Uterus (tissue), 2 donors: Measurements from ENCODE around the gene BNC2.

ENCODE experiments used
- CTCF ChIP-seq, 4 experiments: fragments of 200-600 bp in 2 of 4; fragments of 450-650 bp in 2 of 4; sonication (generic) in 2 of 4; IDR thresholded peaks; one replicate each; pipeline ENCODE4 v1.5.1; 2016 to 2019; ENCODE audit warnings: antibody characterized with exemption in 4 of 4, mild to moderate bottlenecking in 2 of 4, moderate library complexity in 1 of 4
- POLR2A ChIP-seq, 2 donors: fragments of 450-650 bp; IDR thresholded peaks; one replicate each; pipeline ENCODE4 v1.6.1; 2016; ENCODE audit warnings: antibody characterized with exemption in 2 of 2, mild to moderate bottlenecking in 1 of 2, moderate library complexity in 1 of 2

- no peak for TF ChIP-seq CTCF (IDR thresholded peaks at IDR 0.05)
- TF ChIP-seq POLR2A (IDR thresholded peaks at IDR 0.05): peak in 1 of 2 donors; percentile 20
Measured at GRCh38 chr9:16721972-16722371, 148.5 kb downstream of the BNC2 start.
